SK-N-SH (cell line): Measurements from ENCODE around the gene PRSS36. TPM values are rescaled to one million over a fixed set of nuclear protein-coding genes. Genes with fewer than 3 reads are reported as not detected.

ENCODE experiments used
- CTCF ChIA-PET: fragments of 300-600, 350-600 bp; formaldehyde crosslinking; extraction: SDS; loops from one replicate; lab custom pipeline; 2021; lab: Yijun Ruan, JAX
- POLR2A ChIA-PET: fragments of 350-600 bp; sonication (Branson Sonifier 250); formaldehyde crosslinking; extraction: SDS; loops from one replicate; lab custom pipeline; 2020; ENCODE audit warnings: antibody characterized with exemption, inconsistent platforms; lab: Yijun Ruan, JAX
- DNase-seq: peaks from one replicate; pipeline ENCODE4 v3.0.0; 2012
- H2AFZ ChIP-seq: fragments of 200-600 bp; sonication (generic); 2 replicates; pipeline ENCODE4 v1.8.1; 2016; ENCODE audit warnings: antibody characterized with exemption, mild to moderate bottlenecking, low read depth
- H3F3A ChIP-seq: fragments of 200-600 bp; sonication (generic); replicated peaks from 2 replicates; pipeline ENCODE3; 2016; ENCODE audit warnings: antibody characterized with exemption, mild to moderate bottlenecking; ENCODE audit not compliant: insufficient read depth
- H3K27ac ChIP-seq, 2 experiments: fragments of 200-500 bp in 1 of 2; fragments of 200-600 bp in 1 of 2; sonication (Bioruptor generic) in 1 of 2; sonication (generic), shearing (Covaris generic) in 1 of 2; 2 replicates each; pipeline versions ENCODE4 v1.5.1 to v1.6.1; 2014 to 2016; ENCODE audit warnings: low read depth in 2 of 2, inconsistent platforms in 1 of 2, low read length in 1 of 2, mild to moderate bottlenecking in 1 of 2, mixed read lengths in 1 of 2
- H3K27me3 ChIP-seq: fragments of 200-600 bp; sonication (generic), shearing (Covaris generic); 2 replicates; pipeline ENCODE4 v1.6.1; 2016; ENCODE audit warnings: mixed run types; ENCODE audit not compliant: insufficient read depth
- H3K36me3 ChIP-seq, 2 experiments: fragments of 200-500 bp in 1 of 2; fragments of 200-600 bp in 1 of 2; sonication (Bioruptor generic) in 1 of 2; sonication (generic) in 1 of 2; replicated peaks in 1 of 2; 2 replicates each; pipeline versions ENCODE3 to v1.5.1; 2014 to 2016; ENCODE audit warnings: low read length in 1 of 2, mild to moderate bottlenecking in 1 of 2; ENCODE audit not compliant: insufficient read depth in 2 of 2, control insufficient read depth in 1 of 2
- H3K4me1 ChIP-seq, 2 experiments: fragments of 200-500 bp in 1 of 2; fragments of 200-600 bp in 1 of 2; sonication (Bioruptor generic) in 1 of 2; sonication (generic), shearing (Covaris generic) in 1 of 2; 2 replicates each; pipeline versions ENCODE4 v1.5.1 to v1.6.1; 2014 to 2016; ENCODE audit warnings: low read depth in 1 of 2, low read length in 1 of 2, mixed run types in 1 of 2; ENCODE audit not compliant: insufficient read depth in 2 of 2, control insufficient read depth in 1 of 2
- H3K4me2 ChIP-seq: fragments of 200-600 bp; sonication (generic), shearing (Covaris generic); 2 replicates; pipeline ENCODE4 v1.6.1; 2017; ENCODE audit warnings: mixed run types
- H3K4me3 ChIP-seq, 2 experiments: fragments of 200-500 bp in 1 of 2; fragments of 200-600 bp in 1 of 2; sonication (Bioruptor generic) in 1 of 2; sonication (generic), shearing (Covaris generic) in 1 of 2; 2 replicates each; pipeline versions ENCODE4 v1.5.1 to v1.8.1; 2014 to 2016; ENCODE audit warnings: low read depth in 2 of 2, inconsistent platforms in 1 of 2, low read length in 1 of 2, mild to moderate bottlenecking in 1 of 2, mixed read lengths in 1 of 2, moderate library complexity in 1 of 2
- H3K79me2 ChIP-seq: fragments of 200-600 bp; sonication (generic); 2 replicates; pipeline ENCODE4 v1.8.1; 2017; ENCODE audit warnings: mild to moderate bottlenecking; ENCODE audit not compliant: insufficient read depth
- H3K9ac ChIP-seq: fragments of 200-600 bp; sonication (generic); 2 replicates; pipeline ENCODE4 v1.6.1; 2017; ENCODE audit warnings: mixed run types
- H3K9me2 ChIP-seq: fragments of 200-600 bp; sonication (generic); 2 replicates; pipeline ENCODE4 v1.6.1; 2017; ENCODE audit warnings: mixed run types
- H3K9me3 ChIP-seq: fragments of 200-600 bp; sonication (generic); 2 replicates; pipeline ENCODE4 v1.6.1; 2017; ENCODE audit warnings: mixed run types, mild to moderate bottlenecking, moderate library complexity
- H4K20me1 ChIP-seq: fragments of 200-600 bp; sonication (generic); 2 replicates; pipeline ENCODE4 v1.6.1; 2017; ENCODE audit warnings: mild to moderate bottlenecking, mixed run types; ENCODE audit not compliant: insufficient read depth
- ELF1 ChIP-seq: IDR thresholded peaks from 2 replicates; pipeline ENCODE4 v1.4.0; 2012
- EP300 ChIP-seq, 2 experiments: IDR thresholded peaks; 2 replicates each; pipeline versions ENCODE4 v1.4.0 to v1.6.1; 2012; ENCODE audit warnings: borderline replicate concordance in 1 of 2, low read depth in 1 of 2, low read length in 1 of 2
- FOSL2 ChIP-seq: IDR thresholded peaks from 2 replicates; pipeline ENCODE4 v1.4.0; 2012; ENCODE audit warnings: low read depth, mild to moderate bottlenecking, moderate library complexity, borderline replicate concordance
- FOXM1 ChIP-seq: IDR thresholded peaks from 2 replicates; pipeline ENCODE4 v1.4.0; 2012; ENCODE audit warnings: low read depth, mild to moderate bottlenecking
- MXI1 ChIP-seq: IDR thresholded peaks from 2 replicates; pipeline ENCODE4 v1.6.1; 2012; ENCODE audit warnings: mild to moderate bottlenecking, low read depth, low read length, improper control_type of control experiment
- NRF1 ChIP-seq: IDR thresholded peaks from 2 replicates; pipeline ENCODE4 v1.6.1; 2012; ENCODE audit warnings: low read depth, mild to moderate bottlenecking, low read length
- RCOR1 ChIP-seq: fragments of 150-350 bp; IDR thresholded peaks from 2 replicates; pipeline ENCODE4 v1.6.1; 2017; ENCODE audit warnings: antibody characterized with exemption, low read length
- RFX5 ChIP-seq: IDR thresholded peaks from 2 replicates; pipeline ENCODE4 v1.6.1; 2012; ENCODE audit warnings: mild to moderate bottlenecking, improper control_type of control experiment, low read length
- SIN3A ChIP-seq: IDR thresholded peaks from 2 replicates; pipeline ENCODE4 v1.6.1; 2012; ENCODE audit warnings: low read depth, mild to moderate bottlenecking, low read length, moderate library complexity, borderline replicate concordance
- SMC3 ChIP-seq: IDR thresholded peaks from 2 replicates; pipeline ENCODE4 v1.6.1; 2012; ENCODE audit warnings: low read depth, low read length, improper control_type of control experiment
- TAF1 ChIP-seq: IDR thresholded peaks from 2 replicates; pipeline ENCODE4 v1.6.1; 2012; ENCODE audit warnings: low read depth, mild to moderate bottlenecking, low read length, moderate library complexity, borderline replicate concordance
- TEAD4 ChIP-seq: IDR thresholded peaks from 2 replicates; pipeline ENCODE4 v1.4.0; 2012; ENCODE audit warnings: mild to moderate bottlenecking, borderline replicate concordance; ENCODE audit not compliant: insufficient read depth
- YY1 ChIP-seq: IDR thresholded peaks from 2 replicates; pipeline ENCODE4 v1.4.0; 2012; ENCODE audit warnings: low read depth, mild to moderate bottlenecking
- WGBS: methylation state at CpG from one replicate; pipeline ENCODE4 v1.1.6; 2017; ENCODE audit warnings: low lambda C conversion rate; 5-methylcytosine and 5-hydroxymethylcytosine counted together
- polyA plus RNA-seq, 3 experiments: library from polyadenylated mRNA; depleted of rRNA; stranded (reverse); fragments of >200 nt; gene quantifications; 2 replicates each; pipeline ENCODE4 v1.2.3, GENCODE V29; 2012
- TF ChIP-seq, protein P1 (sequence below): fragments of 150-350 bp; IDR thresholded peaks from 2 replicates; pipeline ENCODE4 v1.6.1; 2016; ENCODE audit warnings: mild to moderate bottlenecking, low read depth, low read length
- TF ChIP-seq, protein P2 (sequence below): IDR thresholded peaks from 2 replicates; pipeline ENCODE4 v1.4.0; 2012; ENCODE audit warnings: low read depth
- TF ChIP-seq, protein P3 (sequence below): IDR thresholded peaks from 2 replicates; pipeline ENCODE4 v1.4.0; 2012; ENCODE audit warnings: low read depth, borderline replicate concordance
- TF ChIP-seq, protein P4 (sequence below): IDR thresholded peaks from 2 replicates; pipeline ENCODE4 v1.6.1; 2012; ENCODE audit warnings: mild to moderate bottlenecking, low read depth, low read length, moderate library complexity
- TF ChIP-seq, protein P5 (sequence below): IDR thresholded peaks from 2 replicates; pipeline ENCODE4 v1.4.0; 2012; ENCODE audit warnings: low read depth, borderline replicate concordance

The PRSS36 gene
- polyA plus RNA-seq, 1 of the 3 experiments (the other 2 are of a cell fraction) = 0.49 TPM

DNA sequence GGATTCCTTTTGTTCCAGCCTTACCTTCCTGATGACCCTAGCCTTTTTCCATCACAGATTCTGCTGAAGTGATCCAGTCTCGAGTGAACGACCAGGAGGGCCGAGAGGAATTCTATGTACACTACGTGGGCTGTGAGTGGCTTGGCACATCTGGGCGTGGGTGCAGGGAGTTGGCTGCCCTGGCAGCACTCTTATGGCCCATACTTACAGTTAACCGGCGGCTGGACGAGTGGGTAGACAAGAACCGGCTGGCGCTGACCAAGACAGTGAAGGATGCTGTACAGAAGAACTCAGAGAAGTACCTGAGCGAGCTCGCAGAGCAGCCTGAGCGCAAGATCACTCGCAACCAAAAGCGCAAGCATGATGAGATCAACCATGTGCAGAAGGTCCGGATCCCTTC is 29.7 kb downstream of the PRSS36 start:
- Histone ChIP-seq H3K4me2 (no peak overlapping the region), H3F3A (peaks cover 6% of the 10 kb centered on the region), H4K20me1 (peaks cover 5% of the 10 kb centered on the region; the same call in 1 of the 2 replicates), H3K79me2 (peaks cover 40% of the 10 kb centered on the region), H3K9me3 (no peaks in the 10 kb centered on the region), H3K27ac (no peak overlapping the region), H3K9ac (no peak overlapping the region), H3K4me3 (no peak overlapping the region), H2AFZ (no peak overlapping the region), H3K27me3 (no peaks in the 10 kb centered on the region), H3K9me2 (no peaks in the 10 kb centered on the region), H3K36me3 (peaks cover 23 to 43% of the 10 kb centered on the region in 2 experiments), H3K4me1 (peaks cover 6 to 8% of the 10 kb centered on the region in 2 experiments; a peak in 2 of 4 replicates)
- no peak for TF ChIP-seq SMC3
- TF ChIP-seq, protein P1, sequence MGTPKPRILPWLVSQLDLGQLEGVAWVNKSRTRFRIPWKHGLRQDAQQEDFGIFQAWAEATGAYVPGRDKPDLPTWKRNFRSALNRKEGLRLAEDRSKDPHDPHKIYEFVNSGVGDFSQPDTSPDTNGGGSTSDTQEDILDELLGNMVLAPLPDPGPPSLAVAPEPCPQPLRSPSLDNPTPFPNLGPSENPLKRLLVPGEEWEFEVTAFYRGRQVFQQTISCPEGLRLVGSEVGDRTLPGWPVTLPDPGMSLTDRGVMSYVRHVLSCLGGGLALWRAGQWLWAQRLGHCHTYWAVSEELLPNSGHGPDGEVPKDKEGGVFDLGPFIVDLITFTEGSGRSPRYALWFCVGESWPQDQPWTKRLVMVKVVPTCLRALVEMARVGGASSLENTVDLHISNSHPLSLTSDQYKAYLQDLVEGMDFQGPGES = no peak
- TF ChIP-seq YY1 = no peak
- no peak for TF ChIP-seq RCOR1
- TF ChIP-seq TAF1 = no peak
- no peak for TF ChIP-seq MXI1
- TF ChIP-seq, protein P2, sequence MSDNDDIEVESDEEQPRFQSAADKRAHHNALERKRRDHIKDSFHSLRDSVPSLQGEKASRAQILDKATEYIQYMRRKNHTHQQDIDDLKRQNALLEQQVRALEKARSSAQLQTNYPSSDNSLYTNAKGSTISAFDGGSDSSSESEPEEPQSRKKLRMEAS = no peak
- no peak for DNase-seq
- ChIA-PET CTCF (interaction anchor here (1.4 to 4.1 kb wide), 2 partner anchors 23 to 135 kb away, joined by 4 to 30 read pairs; no protein-coding TSS in a partner anchor), POLR2A (no interaction called here)
- WGBS = 96% methylated on average over 15 of the region's 16 CpGs

DNA sequence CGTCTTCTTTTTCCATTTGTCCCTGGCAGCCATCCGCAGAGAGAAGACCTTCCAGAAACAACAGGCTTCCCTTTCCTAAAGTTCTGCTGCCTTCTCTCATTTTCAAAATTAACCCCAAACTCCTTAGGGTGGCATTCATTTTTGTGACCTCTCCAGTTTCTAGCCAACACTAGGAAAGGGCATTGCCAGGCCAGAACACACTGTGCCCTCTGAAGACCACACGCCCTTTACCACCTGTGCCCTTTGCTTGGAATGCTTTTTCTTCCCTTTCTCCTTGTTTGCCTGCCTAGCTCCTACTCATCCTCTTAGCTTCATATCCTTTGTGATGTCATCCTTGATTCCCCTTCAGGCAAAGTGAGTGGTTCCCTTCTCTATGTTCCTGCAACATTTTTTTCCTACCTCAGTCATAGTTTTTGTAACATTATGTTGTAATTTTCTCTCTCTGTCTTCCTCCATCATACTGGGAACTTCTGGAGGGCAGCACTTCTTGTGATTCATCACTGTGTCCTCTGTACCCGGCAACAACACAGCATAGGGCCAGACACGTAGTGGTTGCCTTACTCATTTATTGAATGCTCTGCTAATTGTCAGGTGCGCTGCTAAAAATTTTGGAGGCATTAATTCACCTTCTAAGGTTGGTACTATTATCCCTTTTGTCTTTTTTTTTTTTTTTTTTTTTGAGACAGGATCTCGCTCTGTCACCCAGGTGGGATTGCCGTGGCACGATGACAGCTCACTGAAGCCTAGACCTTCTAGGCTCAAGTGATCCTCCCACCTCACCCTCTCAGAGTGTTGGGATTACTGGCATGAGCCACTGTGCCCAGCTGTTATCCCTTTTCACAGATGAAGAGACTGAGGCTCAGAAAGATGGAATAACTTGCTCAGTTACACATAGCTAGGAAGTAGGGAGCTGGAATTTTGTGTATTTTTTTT is 31.4 kb downstream of the PRSS36 start:
- WGBS = 54% methylated on average over 9 of the region's 9 CpGs
- POLR2A ChIA-PET = interaction anchor here (1.2 to 2.9 kb wide), 10 partner anchors 11 to 353 kb away, joined by 3 to 43 read pairs (median 8); partner anchors contain the start of genes FUS, PRSS8, TGFB1I1 and VKORC1
- no peak overlapping the region for H2AFZ ChIP-seq

More for the DNA sequence above, 31.4 kb downstream of the PRSS36 start:
- H3K4me1 ChIP-seq = peaks cover 6 to 8% of the 10 kb centered on the region in 2 experiments; a peak in 2 of 4 replicates
- peak overlapping the region; percentile 98 for H3K4me2 ChIP-seq
- peak overlapping the region; percentile 61 to 95 for H3K4me3 ChIP-seq
- peaks cover 23 to 37% of the 10 kb centered on the region in 2 experiments for H3K36me3 ChIP-seq
- peaks cover 5% of the 10 kb centered on the region; the same call in 1 of the 2 replicates for H4K20me1 ChIP-seq
- peak overlapping the region; percentile 66 to 83 for H3K27ac ChIP-seq
- no peaks in the 10 kb centered on the region for H3K27me3 ChIP-seq
- CTCF ChIA-PET = interaction anchor here (3.9 kb wide), 1 partner anchor 24 kb away, joined by 28 read pairs; no protein-coding TSS in a partner anchor
- H3F3A ChIP-seq = peaks cover 14% of the 10 kb centered on the region
- H3K9me2 ChIP-seq = no peaks in the 10 kb centered on the region
- TF ChIP-seq, protein P3, sequence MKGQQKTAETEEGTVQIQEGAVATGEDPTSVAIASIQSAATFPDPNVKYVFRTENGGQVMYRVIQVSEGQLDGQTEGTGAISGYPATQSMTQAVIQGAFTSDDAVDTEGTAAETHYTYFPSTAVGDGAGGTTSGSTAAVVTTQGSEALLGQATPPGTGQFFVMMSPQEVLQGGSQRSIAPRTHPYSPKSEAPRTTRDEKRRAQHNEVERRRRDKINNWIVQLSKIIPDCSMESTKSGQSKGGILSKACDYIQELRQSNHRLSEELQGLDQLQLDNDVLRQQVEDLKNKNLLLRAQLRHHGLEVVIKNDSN = no peak
- TF ChIP-seq EP300 (IDR thresholded peaks at IDR 0.05; ENCODE audit: borderline replicate concordance in 1 of 2, low read depth in 1 of 2, low read length in 1 of 2) (no peak), SIN3A (no peak), TEAD4 (no peak), NRF1 (no peak), RFX5 (no peak), FOSL2 (no peak), ELF1 (no peak), FOXM1 (no peak)
- TF ChIP-seq, protein P4, sequence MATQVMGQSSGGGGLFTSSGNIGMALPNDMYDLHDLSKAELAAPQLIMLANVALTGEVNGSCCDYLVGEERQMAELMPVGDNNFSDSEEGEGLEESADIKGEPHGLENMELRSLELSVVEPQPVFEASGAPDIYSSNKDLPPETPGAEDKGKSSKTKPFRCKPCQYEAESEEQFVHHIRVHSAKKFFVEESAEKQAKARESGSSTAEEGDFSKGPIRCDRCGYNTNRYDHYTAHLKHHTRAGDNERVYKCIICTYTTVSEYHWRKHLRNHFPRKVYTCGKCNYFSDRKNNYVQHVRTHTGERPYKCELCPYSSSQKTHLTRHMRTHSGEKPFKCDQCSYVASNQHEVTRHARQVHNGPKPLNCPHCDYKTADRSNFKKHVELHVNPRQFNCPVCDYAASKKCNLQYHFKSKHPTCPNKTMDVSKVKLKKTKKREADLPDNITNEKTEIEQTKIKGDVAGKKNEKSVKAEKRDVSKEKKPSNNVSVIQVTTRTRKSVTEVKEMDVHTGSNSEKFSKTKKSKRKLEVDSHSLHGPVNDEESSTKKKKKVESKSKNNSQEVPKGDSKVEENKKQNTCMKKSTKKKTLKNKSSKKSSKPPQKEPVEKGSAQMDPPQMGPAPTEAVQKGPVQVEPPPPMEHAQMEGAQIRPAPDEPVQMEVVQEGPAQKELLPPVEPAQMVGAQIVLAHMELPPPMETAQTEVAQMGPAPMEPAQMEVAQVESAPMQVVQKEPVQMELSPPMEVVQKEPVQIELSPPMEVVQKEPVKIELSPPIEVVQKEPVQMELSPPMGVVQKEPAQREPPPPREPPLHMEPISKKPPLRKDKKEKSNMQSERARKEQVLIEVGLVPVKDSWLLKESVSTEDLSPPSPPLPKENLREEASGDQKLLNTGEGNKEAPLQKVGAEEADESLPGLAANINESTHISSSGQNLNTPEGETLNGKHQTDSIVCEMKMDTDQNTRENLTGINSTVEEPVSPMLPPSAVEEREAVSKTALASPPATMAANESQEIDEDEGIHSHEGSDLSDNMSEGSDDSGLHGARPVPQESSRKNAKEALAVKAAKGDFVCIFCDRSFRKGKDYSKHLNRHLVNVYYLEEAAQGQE = no peak
- TF ChIP-seq, protein P5, sequence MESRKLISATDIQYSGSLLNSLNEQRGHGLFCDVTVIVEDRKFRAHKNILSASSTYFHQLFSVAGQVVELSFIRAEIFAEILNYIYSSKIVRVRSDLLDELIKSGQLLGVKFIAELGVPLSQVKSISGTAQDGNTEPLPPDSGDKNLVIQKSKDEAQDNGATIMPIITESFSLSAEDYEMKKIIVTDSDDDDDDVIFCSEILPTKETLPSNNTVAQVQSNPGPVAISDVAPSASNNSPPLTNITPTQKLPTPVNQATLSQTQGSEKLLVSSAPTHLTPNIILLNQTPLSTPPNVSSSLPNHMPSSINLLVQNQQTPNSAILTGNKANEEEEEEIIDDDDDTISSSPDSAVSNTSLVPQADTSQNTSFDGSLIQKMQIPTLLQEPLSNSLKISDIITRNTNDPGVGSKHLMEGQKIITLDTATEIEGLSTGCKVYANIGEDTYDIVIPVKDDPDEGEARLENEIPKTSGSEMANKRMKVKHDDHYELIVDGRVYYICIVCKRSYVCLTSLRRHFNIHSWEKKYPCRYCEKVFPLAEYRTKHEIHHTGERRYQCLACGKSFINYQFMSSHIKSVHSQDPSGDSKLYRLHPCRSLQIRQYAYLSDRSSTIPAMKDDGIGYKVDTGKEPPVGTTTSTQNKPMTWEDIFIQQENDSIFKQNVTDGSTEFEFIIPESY = no peak
- TF ChIP-seq, all 33 proteins: peak for 0
- Histone ChIP-seq H3K9me3 (no peaks in the 10 kb centered on the region), H3K79me2 (peaks cover 40% of the 10 kb centered on the region), H3K9ac (peak overlapping the region; percentile 87)
- no peak for DNase-seq
